Neural cell (in vitro differentiated cells): ENCODE data around the gene GMPS.

Experiments
- RAD21 ChIP-seq: fragments of 450-650 bp; conservative IDR thresholded peaks from 2 replicates; pipeline ENCODE4 v1.6.1; 2014; ENCODE audit warnings: antibody characterized with exemption, mild to moderate bottlenecking, moderate library complexity
- TF ChIP-seq, protein P1 (sequence below): fragments of 450-650 bp; IDR thresholded peaks from 2 replicates; pipeline ENCODE4 v1.5.1; 2014; ENCODE audit warnings: antibody characterized with exemption, mild to moderate bottlenecking, moderate library complexity; ENCODE audit not compliant: poor library complexity, severe bottlenecking

- no peak for TF ChIP-seq RAD21
- TF ChIP-seq, protein P1, sequence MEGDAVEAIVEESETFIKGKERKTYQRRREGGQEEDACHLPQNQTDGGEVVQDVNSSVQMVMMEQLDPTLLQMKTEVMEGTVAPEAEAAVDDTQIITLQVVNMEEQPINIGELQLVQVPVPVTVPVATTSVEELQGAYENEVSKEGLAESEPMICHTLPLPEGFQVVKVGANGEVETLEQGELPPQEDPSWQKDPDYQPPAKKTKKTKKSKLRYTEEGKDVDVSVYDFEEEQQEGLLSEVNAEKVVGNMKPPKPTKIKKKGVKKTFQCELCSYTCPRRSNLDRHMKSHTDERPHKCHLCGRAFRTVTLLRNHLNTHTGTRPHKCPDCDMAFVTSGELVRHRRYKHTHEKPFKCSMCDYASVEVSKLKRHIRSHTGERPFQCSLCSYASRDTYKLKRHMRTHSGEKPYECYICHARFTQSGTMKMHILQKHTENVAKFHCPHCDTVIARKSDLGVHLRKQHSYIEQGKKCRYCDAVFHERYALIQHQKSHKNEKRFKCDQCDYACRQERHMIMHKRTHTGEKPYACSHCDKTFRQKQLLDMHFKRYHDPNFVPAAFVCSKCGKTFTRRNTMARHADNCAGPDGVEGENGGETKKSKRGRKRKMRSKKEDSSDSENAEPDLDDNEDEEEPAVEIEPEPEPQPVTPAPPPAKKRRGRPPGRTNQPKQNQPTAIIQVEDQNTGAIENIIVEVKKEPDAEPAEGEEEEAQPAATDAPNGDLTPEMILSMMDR, result no peak
Measured at GRCh38 chr3:155863072-155863784, 7.2 kb upstream of the GMPS start.
